GM12892 (cell line): ENCODE results near the gene ST13.

Experiments
- POLR2A ChIP-seq: IDR thresholded peaks from 2 replicates; pipeline ENCODE4 v1.6.1; 2011; ENCODE audit warnings: low read depth, low read length, control low read depth
- POLR2AphosphoS5 ChIP-seq: IDR thresholded peaks from 2 replicates; pipeline ENCODE4 v1.6.1; 2011; ENCODE audit warnings: low read depth, low read length, control low read depth
- TAF1 ChIP-seq: IDR thresholded peaks from 2 replicates; pipeline ENCODE4 v1.6.1; 2011; ENCODE audit warnings: low read depth, mild to moderate bottlenecking, control low read depth, low read length, borderline replicate concordance

GRCh38 chr22:40834619-40835018 lies 21.8 kb downstream of the ST13 start:
- TF ChIP-seq POLR2AphosphoS5 (no peak), POLR2A (no peak), TAF1 (no peak)
